Measurements from ENCODE around the gene CCDC88C.

Gene CCDC88C

GRCh38 chr14:91346838-91347173 lies 70.8 kb downstream of the CCDC88C start:
- no peak for DNase-seq (ENCODE audit: low read depth in 2 of 2)

DNA sequence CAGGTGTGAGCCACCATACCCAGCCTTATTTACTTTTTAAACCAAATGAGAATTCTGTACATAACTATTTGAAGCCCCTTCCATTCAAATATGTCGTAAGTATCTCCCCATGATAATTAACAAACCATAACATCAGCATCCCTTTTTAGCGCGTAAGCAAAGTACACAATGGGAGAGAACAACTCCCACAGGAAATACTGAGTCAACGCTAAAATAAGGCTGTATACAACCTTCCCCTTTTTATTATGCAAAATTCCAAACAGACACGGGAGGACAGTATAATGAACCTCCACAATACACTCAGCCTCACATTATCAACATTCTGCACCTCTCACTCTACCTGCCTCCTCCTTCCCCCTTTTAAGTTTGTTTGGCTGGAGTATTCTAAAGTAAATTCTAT lies 73.5 kb downstream of the CCDC88C start:
- DNase-seq (ENCODE audit: low read depth in 2 of 2) = no peak

GRCh38 chr14:91343051-91343450 lies 74.6 kb downstream of the CCDC88C start:
- DNase-seq (ENCODE audit: low read depth in 2 of 2) = no peak

DNA sequence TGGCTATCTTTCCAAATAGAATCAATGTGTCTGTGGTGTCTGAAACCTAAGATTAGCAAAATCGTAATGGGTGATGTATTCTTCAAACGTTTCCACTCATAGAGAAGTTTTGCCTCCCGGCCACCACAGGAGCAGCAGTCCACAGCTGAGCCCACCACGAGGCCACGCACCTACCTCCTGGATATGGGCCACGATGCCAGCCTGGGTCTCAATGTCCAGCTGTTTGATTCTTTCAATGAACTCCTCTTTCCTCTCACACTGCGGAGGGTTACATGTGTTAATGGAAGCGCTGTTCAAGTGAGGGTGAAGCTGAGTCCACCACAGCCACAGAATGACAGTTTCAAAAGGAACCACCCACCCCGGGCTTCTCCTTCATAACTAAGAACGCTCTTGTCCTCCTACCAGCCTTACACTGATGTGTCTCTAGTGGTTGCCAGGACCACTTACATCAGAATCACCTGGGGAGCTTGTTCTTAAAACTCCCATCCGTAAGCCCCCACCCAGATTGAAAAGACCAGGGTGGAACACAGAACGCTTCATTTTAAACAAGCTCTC lies 75.3 kb downstream of the CCDC88C start:
- no peak for DNase-seq (ENCODE audit: low read depth in 2 of 2)

GRCh38 chr14:91341751-91342154 lies 75.9 kb downstream of the CCDC88C start:
- no peak for DNase-seq (ENCODE audit: low read depth in 2 of 2)

DNA sequence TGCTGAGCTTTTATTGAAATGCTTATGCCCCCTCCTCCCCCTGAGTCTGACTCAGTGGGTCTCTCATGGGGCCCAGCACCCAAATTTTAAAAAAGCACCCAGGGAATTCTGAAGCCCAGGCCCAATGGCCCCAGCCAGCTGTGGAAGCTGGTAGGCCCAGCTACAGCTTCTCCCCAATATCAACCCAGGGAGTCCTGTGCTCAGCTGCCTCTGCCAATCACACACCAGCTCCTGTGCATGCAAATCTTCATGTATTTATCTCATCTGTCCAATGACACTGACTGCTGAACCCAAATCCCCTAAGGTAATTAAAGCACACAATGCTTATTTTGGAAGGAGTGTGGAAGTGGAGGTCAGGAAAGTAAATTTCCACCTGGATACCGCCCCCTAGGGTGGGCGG lies 76.3 kb downstream of the CCDC88C start:
- no peak for DNase-seq (ENCODE audit: low read depth in 2 of 2)

DNA sequence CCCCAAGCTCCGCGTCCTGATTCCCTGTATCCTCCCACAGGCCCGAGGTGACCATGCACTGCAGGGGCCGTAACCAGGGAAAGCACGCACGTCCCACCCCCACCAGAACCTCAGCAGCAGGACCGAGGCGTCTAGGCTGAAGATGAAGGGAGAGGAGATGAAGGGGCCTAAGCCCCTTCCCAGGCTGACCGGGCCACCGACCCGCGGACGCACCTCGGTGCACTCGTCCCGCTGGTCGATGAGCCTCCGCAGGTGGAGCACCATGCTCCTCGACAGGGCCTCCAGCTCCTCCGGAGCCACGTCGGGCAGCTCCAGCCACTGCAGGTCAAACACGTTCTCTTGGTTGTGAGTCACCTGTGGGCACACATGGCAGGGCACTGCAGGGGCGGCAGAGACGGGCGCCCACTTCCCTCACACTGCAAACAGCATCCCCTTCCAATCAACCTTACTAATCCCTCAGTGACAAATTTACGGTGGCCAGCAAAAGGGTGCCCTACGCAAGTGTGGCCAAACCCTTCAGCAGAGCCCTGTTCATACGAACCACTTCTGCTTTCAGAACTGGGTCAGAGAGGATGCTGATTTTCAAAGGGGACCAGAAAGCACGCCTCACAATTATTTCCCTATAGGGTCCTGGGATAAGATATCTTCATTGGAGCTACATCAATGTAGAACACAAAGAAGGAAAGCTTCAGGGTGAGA lies 77.8 kb downstream of the CCDC88C start:
- DNase-seq (ENCODE audit: low read depth in 2 of 2) = no peak

- DNase-seq (ENCODE audit: low read depth in 2 of 2) = no peak
Measured at GRCh38 chr14:91339076-91339475, 78.5 kb downstream of the CCDC88C start.

GRCh38 chr14:91338379-91338778 lies 79.2 kb downstream of the CCDC88C start:
- DNase-seq (ENCODE audit: low read depth in 2 of 2) = no peak

DNA sequence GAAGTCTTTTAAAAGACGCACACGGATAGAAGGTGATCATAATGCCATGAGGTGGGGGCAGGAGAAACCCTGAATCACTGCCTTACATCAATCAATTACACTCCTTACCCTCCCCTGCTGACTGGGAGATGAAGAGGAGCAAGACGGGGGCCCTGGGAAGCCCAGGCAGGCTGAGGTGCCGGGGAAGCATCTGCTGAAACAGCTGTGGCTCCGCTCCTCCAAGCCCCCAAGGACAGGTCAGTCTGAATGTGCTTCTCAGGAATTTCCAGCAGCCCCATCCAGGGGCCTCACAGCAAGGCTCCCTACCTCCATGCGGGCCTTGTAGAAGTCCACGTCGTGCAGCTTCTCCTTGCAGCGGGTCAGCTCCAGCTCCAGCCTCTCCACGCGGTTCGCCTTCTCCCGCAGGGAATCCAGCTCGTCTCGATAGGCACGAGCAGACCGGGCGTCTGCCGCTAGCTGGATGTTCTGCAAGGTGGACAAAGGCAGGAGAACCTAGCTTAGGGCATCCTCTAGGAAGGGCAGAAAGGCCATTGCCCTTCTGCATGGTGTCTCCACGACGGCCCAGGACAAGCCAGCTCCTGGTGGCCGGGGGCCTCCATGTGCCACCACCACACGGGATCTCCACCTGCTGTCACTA lies 79.8 kb downstream of the CCDC88C start:
- no peak for DNase-seq (ENCODE audit: low read depth in 2 of 2)

GRCh38 chr14:91336093-91336450 lies 81.5 kb downstream of the CCDC88C start:
- DNase-seq (ENCODE audit: low read depth in 2 of 2) = no peak

- DNase-seq (ENCODE audit: low read depth in 2 of 2) = no peak
Measured at GRCh38 chr14:91335191-91336092, 82.2 kb downstream of the CCDC88C start.

DNA sequence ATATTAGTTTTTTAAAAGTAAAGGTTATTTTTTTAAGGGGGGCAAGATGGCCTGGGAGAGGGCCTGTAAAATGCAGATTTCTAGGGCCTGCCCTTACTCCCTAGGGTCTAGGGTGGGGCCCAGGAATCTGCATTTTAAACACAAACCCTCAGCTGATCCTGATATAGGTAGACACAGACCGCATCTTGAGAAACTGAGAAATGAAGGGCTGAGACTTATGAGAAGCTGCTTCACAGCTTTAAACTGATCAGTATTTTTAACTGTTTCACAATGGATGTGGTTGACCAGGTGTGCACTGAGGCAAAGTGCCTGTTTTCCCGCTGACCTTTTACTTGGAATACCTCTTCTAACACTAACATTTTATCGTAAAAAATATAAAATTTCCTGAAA lies 84.0 kb downstream of the CCDC88C start:
- no peak for DNase-seq (ENCODE audit: low read depth in 2 of 2)

DNA sequence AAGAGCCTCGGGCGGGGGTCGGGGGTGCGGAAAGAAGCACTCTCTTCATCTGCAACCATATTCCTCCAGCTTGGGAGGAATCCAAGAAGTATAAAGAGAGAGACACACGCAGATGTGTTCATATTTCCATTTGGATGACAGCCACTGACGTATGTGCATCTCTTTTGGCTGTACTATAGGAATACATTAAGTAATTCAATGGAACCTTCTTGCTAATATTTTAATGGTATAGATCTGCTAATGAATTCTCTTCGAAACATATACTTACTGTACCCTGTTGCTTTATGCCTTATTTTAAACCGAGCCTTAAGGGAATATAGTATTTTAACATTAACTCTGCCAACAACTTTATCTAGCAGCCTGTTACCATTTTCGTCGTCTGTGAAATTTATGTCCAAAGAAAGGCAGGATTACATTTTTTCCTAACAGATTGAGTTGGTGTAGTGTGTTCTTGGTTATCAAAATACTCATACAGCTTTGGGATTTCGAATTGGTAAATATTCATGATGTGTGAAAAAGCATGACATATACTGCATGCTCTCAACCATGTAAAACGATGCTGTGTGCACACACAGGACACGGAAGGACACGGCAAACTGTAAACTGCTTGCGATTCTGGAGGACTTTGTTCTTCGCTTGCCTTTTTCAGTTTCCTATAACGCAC lies 84.5 kb downstream of the CCDC88C start:
- DNase-seq (ENCODE audit: low read depth in 2 of 2) = no peak

DNA sequence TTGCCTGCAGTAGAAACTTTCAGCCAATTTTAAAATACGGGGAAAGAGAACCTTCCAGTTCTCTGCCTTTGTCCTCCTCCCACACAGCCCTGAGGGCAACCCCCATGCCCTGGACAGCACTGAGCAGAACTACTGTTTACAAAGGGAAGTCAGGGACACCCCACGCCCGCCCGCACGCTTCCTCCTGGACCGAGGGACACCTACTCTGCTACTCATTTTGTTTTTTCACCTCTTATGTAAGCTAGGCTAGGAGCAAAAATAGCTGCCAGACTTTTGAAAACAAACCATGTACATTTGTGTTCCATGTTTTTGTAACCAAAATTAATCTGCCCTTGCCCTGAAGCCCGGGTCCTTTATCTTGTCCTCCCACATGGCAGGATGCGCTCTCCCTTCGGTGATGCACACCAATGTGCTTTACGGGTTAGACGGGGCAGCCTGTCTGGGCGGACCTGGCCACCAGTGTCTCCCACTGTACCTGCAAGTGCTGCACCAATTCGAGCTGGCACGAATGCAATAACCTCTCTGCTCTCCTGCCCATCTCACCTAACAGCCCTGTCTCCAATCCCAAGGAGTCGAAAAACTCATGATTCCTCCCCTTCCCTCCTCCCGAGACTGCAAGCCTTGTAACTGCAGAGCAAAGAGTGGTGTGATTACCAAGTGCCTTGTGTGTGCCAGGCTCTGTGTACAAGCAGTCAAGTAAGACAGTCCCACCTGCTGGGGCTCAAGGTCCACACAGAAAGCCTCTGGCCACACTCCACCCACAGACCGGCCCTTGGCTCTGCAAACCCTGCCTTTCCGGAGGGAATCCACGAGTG lies 85.2 kb downstream of the CCDC88C start:
- DNase-seq (ENCODE audit: low read depth in 2 of 2) = no peak

- no peak for DNase-seq (ENCODE audit: low read depth in 2 of 2)
Measured at GRCh38 chr14:91331721-91332120, 85.9 kb downstream of the CCDC88C start.

- DNase-seq (ENCODE audit: low read depth in 2 of 2) = no peak
Measured at GRCh38 chr14:91330856-91331255, 86.8 kb downstream of the CCDC88C start.

DNA sequence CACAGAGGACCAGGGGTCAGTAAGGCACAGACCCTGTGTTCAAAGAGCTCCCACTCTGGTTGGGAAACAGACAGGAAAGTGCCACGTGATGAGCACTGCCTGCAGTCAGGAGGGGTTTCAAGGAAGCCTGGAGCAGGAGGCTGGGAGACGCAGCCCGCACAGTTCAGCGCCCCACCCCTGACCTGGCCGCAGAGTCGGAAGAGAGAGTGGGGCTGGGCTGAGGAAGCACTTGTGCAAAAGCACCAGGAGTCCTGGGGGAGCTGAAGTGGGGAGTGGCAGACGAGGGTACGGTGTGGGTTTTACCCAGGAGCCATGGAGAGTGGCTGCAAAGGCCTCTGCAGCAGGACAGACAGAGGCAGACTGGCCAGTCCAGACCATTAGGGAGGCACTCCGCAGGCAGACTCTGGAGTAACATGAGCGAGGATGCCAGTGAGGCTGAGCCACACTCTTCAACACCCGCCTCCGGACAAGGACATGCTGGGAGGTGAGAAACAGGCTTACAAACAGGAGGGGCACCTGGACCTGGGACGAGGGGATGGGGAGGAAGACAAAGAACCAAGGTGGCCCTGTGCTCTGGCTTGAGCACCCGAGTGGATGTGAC lies 87.4 kb downstream of the CCDC88C start:
- DNase-seq (ENCODE audit: low read depth in 2 of 2) = no peak

DNA sequence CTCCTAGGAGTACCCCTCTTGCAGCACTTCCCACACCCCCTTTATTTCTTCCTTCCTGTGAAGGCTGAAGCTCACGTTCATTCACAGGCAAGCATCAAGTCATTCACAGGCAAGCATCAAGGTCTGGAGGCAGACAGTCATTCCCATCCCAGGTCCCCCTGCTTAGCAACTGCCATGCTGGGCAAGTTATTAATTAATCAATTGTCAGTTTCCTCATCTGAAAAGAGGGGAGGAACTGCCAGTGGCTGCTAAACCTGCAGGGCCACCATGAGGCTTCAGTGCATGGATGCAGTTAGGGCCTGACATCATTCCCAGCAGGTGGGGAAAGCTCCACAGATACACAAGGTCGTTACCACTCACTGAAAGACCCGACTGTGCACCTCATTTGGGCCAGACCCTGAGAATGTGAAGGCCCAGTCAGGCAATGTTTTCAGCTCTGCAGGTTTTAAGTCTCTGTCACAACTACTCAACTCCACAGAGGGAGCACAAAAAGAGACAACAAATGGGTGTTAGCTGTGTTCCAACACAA lies 88.1 kb downstream of the CCDC88C start:
- no peak for DNase-seq (ENCODE audit: low read depth in 2 of 2)

DNA sequence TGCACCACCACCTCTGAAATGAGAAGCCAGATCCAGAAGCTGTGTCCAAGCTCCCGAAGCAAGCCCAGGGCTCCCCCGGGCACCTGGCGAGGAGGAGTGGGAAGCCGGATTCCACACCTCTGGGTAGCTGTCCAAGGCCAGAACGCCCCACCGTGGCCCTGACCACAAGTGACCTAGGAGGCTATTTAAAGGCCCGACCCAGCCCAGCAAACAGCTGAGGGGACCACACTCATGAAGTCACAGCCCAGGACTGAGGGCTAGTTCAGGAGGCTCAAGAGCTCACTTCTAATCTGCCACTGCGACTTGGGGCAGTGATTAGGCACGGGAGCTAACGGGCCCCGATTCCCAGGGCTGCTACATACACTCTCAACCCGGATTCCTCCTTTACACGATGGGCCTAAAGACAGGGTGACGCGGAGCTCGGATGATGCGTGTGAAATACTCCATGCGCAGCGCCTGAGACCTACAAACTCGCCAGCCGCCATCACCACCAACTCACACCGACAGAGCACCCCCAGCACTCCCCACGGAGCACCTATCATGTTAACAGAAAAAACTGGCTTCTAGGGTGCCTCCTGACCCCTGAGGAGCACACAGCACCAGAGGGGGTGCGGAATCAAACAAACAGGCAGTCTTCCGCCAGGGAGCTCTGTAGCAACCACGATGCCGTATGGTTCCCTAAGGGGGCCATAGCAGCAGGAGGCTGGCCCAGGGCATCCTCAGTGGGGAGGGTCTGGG lies 89.1 kb downstream of the CCDC88C start:
- no peak for DNase-seq (ENCODE audit: low read depth in 2 of 2)

All from activated CD8-positive, alpha-beta memory T cell treated with anti-CD3 and anti-CD28 coated beads for 4 hours (primary cell).